ENCODE results near the gene AHNAK2. TPM values are rescaled to one million over a fixed set of nuclear protein-coding genes. Genes with fewer than 3 reads are reported as not detected.

AHNAK2 gene
- total and polyA plus RNA-seq, 2 of the 13 experiments (the other 11 are each of a cell fraction or from before 2014, with no cell fraction given): 0.11 to 0.18 TPM

GRCh38 chr14:104969741-104970230, 8.4 kb downstream of the AHNAK2 start:
- no peak for TF ChIP-seq SYNCRIP (IDR thresholded peaks at IDR 0.05; ENCODE audit: insufficient read depth, low read depth, low read length)
- TF ChIP-seq, protein P1, sequence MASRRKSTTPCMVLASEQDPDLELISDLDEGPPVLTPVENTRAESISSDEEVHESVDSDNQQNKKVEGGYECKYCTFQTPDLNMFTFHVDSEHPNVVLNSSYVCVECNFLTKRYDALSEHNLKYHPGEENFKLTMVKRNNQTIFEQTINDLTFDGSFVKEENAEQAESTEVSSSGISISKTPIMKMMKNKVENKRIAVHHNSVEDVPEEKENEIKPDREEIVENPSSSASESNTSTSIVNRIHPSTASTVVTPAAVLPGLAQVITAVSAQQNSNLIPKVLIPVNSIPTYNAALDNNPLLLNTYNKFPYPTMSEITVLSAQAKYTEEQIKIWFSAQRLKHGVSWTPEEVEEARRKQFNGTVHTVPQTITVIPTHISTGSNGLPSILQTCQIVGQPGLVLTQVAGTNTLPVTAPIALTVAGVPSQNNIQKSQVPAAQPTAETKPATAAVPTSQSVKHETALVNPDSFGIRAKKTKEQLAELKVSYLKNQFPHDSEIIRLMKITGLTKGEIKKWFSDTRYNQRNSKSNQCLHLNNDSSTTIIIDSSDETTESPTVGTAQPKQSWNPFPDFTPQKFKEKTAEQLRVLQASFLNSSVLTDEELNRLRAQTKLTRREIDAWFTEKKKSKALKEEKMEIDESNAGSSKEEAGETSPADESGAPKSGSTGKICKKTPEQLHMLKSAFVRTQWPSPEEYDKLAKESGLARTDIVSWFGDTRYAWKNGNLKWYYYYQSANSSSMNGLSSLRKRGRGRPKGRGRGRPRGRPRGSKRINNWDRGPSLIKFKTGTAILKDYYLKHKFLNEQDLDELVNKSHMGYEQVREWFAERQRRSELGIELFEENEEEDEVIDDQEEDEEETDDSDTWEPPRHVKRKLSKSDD (CRISPR knock-in tag; IDR thresholded peaks at IDR 0.05; ENCODE audit: low read depth): no peak
- no peak for TF ChIP-seq KDM5A (IDR thresholded peaks at IDR 0.05; ENCODE audit: borderline replicate concordance, low read length)
- no peak for TF ChIP-seq NRL (CRISPR knock-in tag; IDR thresholded peaks at IDR 0.05; ENCODE audit: borderline replicate concordance)
- Histone ChIP-seq H4K20me1 (ENCODE audit: insufficient read depth, low read length) (no peaks in the 10 kb centered on the region), H3K9ac (ENCODE audit: insufficient read depth, low read depth, low read length) (no peak overlapping the region), H3K79me2 (ENCODE audit: insufficient read depth, low read length) (no peaks in the 10 kb centered on the region), H3K27me3 (ENCODE audit: control insufficient read depth in 1 of 2, insufficient read depth in 2 of 2, low read length in 2 of 2) (peaks cover 17 to 93% of the 10 kb centered on the region in 2 experiments), H3K36me3 (replicated peaks in 1 of 2; ENCODE audit: control insufficient read depth in 1 of 2, insufficient read depth in 2 of 2, low read length in 2 of 2) (no peaks in the 10 kb centered on the region), H3K27ac (ENCODE audit: extremely low read length, insufficient read depth, low read length) (no peak overlapping the region), H3K4me3 (replicated peaks in 1 of 3; ENCODE audit: insufficient read depth in 1 of 3, low read depth in 2 of 3, low read length in 3 of 3) (no peak overlapping the region), H3K4me1 (ENCODE audit: insufficient read depth, low read length) (peaks cover 24% of the 10 kb centered on the region; the same call in 1 of the 2 replicates), H3K9me3 (ENCODE audit: low read length) (no peaks in the 10 kb centered on the region), H3K4me2 (ENCODE audit: low read depth, low read length) (no peak overlapping the region), H2AFZ (ENCODE audit: low read length) (no peak overlapping the region)
- DNase-seq (ENCODE audit: low spot score) (no peak), FAIRE-seq (no peak), ATAC-seq (no peak)
- CTCF ChIA-PET (ENCODE audit: low intra/inter-chr PET ratio, low total read pairs): interaction anchor here (1.0 kb wide), 1 partner anchor 73 kb away, joined by 3 read pairs; no protein-coding TSS in a partner anchor
- intact Hi-C loops (cut with micrococcal nuclease; ENCODE audit: unreplicated experiment) (no loop called here), in situ Hi-C loops (cut with HindIII; ENCODE audit: extremely low pct_ligation_motif_present, low pct_unique_long_range_greater_than_20kb) (loop anchor here (5.0 kb wide), 1 partner anchor 78 kb away; no protein-coding TSS in a partner anchor)
- 28% methylated on average over 2 of the region's 10 CpGs for WGBS (ENCODE audit: low lambda C conversion rate)
- POLR2A ChIA-PET: no interaction called here
- BruUV-seq (replicated peaks): no TSS peak
